ENCODE results near the gene MARCHF10.

The MARCHF10 gene

GRCh38 chr17:62662855-62663254 lies 145.3 kb downstream of the MARCHF10 start:
- no peak for DNase-seq (ENCODE audit: low read depth in 2 of 2, low spot score in 1 of 2)

- DNase-seq (ENCODE audit: low read depth in 2 of 2, low spot score in 1 of 2): no peak
These were observed 146.8 kb downstream of the MARCHF10 start for GRCh38 chr17:62661337-62661736.

GRCh38 chr17:62660629-62661118 lies 147.4 kb downstream of the MARCHF10 start:
- no peak for DNase-seq (ENCODE audit: low read depth in 2 of 2, low spot score in 1 of 2)

GRCh38 chr17:62658136-62658920 lies 149.8 kb downstream of the MARCHF10 start:
- no peak for DNase-seq (ENCODE audit: low read depth in 2 of 2, low spot score in 1 of 2)

- no peak for DNase-seq (ENCODE audit: low read depth in 2 of 2, low spot score in 1 of 2)
These were observed 150.4 kb downstream of the MARCHF10 start for GRCh38 chr17:62657690-62658089.

GRCh38 chr17:62657145-62657665 lies 150.9 kb downstream of the MARCHF10 start:
- DNase-seq (ENCODE audit: low read depth in 2 of 2, low spot score in 1 of 2): no peak

- DNase-seq (ENCODE audit: low read depth in 2 of 2, low spot score in 1 of 2): no peak
These were observed 151.7 kb downstream of the MARCHF10 start for GRCh38 chr17:62656446-62656845.

- no peak for DNase-seq (ENCODE audit: low read depth in 2 of 2, low spot score in 1 of 2)
These were observed 152.5 kb downstream of the MARCHF10 start for GRCh38 chr17:62655656-62656055.

GRCh38 chr17:62653826-62654761 lies 154.0 kb downstream of the MARCHF10 start:
- DNase-seq (ENCODE audit: low read depth in 2 of 2, low spot score in 1 of 2): no peak

GRCh38 chr17:62653002-62653825 lies 154.9 kb downstream of the MARCHF10 start:
- peak; percentile 52 to 72 for DNase-seq (ENCODE audit: low read depth in 2 of 2, low spot score in 1 of 2)

GRCh38 chr17:62652251-62653001 lies 155.7 kb downstream of the MARCHF10 start:
- DNase-seq (ENCODE audit: low read depth in 2 of 2, low spot score in 1 of 2): no peak

Measured in stimulated activated CD8-positive, alpha-beta memory T cell treated with anti-CD3 and anti-CD28 coated beads, Interleukin-4, amount 100 ng/mL, for 4 hours (primary cell).